ENCODE measurements around the gene TNFRSF4.

GRCh38 chr1:1232796-1233566, 19.0 kb upstream of the TNFRSF4 start:
- TF ChIP-seq, protein P1, sequence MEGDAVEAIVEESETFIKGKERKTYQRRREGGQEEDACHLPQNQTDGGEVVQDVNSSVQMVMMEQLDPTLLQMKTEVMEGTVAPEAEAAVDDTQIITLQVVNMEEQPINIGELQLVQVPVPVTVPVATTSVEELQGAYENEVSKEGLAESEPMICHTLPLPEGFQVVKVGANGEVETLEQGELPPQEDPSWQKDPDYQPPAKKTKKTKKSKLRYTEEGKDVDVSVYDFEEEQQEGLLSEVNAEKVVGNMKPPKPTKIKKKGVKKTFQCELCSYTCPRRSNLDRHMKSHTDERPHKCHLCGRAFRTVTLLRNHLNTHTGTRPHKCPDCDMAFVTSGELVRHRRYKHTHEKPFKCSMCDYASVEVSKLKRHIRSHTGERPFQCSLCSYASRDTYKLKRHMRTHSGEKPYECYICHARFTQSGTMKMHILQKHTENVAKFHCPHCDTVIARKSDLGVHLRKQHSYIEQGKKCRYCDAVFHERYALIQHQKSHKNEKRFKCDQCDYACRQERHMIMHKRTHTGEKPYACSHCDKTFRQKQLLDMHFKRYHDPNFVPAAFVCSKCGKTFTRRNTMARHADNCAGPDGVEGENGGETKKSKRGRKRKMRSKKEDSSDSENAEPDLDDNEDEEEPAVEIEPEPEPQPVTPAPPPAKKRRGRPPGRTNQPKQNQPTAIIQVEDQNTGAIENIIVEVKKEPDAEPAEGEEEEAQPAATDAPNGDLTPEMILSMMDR (IDR thresholded peaks at IDR 0.05), result no peak
- no peak for TF ChIP-seq POLR2A (IDR thresholded peaks at IDR 0.05)

All from lower leg skin (tissue), 3 donors.